GM10266 (cell line): ENCODE data around the gene CLEC14A.

Experiments
- DNase-seq: peaks from one replicate; pipeline ENCODE4 v3.0.0; 2012; ENCODE audit errors: extremely low spot score
- TF ChIP-seq, protein P1 (sequence below): IDR thresholded peaks from 2 replicates; pipeline ENCODE4 v1.5.1; 2012; ENCODE audit warnings: mild to moderate bottlenecking, low read depth; ENCODE audit not compliant: control insufficient read depth, insufficient read depth; ENCODE audit errors: missing control alignments

The CLEC14A gene, protein sequence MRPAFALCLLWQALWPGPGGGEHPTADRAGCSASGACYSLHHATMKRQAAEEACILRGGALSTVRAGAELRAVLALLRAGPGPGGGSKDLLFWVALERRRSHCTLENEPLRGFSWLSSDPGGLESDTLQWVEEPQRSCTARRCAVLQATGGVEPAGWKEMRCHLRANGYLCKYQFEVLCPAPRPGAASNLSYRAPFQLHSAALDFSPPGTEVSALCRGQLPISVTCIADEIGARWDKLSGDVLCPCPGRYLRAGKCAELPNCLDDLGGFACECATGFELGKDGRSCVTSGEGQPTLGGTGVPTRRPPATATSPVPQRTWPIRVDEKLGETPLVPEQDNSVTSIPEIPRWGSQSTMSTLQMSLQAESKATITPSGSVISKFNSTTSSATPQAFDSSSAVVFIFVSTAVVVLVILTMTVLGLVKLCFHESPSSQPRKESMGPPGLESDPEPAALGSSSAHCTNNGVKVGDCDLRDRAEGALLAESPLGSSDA

DNA sequence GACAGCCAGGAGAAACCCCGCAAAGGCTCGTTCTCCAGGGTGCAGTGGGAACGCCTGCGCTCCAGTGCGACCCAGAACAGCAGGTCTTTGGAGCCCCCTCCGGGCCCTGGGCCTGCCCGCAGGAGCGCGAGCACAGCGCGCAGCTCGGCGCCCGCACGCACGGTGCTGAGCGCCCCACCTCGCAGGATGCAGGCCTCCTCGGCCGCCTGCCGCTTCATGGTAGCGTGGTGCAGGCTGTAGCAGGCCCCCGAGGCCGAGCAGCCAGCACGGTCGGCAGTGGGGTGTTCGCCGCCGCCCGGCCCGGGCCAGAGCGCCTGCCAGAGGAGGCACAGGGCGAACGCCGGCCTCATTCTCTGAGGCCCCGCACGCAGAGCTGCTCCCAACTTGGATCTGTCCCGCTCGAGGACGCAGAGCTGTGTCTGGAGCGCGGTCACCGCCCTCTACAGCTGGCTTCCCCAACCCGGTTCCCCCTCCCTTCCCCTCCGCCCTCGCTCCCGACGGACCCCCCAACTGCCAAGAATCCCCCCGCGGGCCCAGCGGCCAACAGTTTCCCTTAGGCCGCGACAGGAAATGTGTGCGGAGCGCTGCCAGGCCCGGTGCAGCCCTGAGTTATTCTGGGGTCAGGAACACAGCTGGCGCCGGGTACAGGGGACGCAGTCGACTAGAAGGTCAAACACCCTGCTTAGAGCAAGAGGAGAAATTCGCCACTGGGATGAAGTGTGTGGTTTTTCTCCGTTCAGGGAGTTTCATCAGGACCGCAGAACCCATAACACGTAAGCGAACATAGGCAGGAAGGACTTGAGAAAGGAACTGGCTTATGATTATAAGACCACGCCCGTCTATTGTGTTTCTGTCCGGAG lies at the start of gene CLEC14A:
Gene CLEC14A (minus strand): TSS at position 421 of the 860 bp plus-strand sequence. CDS start 71 bp downstream, at position 350.
- TF ChIP-seq, protein P1, sequence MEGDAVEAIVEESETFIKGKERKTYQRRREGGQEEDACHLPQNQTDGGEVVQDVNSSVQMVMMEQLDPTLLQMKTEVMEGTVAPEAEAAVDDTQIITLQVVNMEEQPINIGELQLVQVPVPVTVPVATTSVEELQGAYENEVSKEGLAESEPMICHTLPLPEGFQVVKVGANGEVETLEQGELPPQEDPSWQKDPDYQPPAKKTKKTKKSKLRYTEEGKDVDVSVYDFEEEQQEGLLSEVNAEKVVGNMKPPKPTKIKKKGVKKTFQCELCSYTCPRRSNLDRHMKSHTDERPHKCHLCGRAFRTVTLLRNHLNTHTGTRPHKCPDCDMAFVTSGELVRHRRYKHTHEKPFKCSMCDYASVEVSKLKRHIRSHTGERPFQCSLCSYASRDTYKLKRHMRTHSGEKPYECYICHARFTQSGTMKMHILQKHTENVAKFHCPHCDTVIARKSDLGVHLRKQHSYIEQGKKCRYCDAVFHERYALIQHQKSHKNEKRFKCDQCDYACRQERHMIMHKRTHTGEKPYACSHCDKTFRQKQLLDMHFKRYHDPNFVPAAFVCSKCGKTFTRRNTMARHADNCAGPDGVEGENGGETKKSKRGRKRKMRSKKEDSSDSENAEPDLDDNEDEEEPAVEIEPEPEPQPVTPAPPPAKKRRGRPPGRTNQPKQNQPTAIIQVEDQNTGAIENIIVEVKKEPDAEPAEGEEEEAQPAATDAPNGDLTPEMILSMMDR = no peak
- no peak for DNase-seq

DNA sequence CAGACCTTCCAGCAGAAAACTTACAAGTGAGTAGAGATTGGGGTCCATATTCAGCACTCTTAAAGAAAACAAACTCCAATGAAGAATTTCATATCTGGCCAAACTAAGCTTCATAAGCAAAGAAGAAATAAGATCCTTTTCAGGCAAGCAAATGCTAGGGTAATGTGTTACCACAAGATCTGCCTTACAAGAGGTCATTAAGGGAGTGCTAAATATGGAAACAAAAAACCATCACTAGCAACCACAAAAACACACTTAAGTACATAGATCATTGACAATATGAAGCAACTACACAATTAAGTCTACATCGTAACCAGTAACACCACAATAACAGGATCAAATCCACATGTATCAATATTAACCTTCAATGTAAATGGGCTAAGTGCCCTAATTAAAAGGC lies 47.1 kb upstream of the CLEC14A start:
- no peak for DNase-seq
- TF ChIP-seq, protein P1 = no peak

DNA sequence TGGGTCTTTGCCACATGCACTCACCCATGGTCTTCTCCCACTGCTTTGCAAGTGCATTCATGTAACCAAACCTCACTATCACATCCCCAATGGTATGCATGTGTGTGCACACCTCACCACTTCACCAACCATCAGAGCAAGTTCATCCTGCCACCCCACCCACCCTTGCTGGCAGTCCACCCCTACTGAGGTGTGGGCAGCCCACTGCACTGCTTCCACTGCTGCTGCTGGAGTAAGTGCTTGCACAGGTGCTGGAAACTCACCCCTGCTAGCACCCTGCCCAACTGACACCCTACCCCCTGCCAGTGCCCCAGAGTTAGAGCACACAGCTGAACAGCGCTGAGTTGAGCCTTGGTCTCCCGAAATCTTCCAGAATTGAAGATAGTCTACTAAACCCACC lies 46.1 kb upstream of the CLEC14A start:
- DNase-seq = no peak

DNA sequence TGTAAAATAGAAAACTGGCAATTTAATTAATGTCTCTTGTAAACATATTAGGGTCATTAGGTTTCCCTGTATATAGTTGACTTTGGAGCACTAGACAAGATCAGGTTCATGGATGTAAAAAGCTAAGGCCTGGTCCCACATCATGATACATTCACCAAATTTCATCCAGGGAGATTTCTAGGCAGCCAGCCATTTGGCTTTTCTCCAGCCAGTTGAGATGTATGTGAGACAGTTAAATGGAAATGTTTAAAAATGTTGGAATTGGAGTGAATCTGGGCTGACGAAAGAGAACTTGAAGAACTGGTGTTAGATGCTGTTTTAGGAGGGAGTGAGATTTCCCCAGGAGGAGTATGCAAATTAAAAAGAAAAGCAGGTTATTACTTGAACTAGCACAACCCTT lies 41.8 kb upstream of the CLEC14A start:
- TF ChIP-seq, protein P1 = no peak
- DNase-seq = no peak

More for the DNA sequence above, 46.1 kb upstream of the CLEC14A start:
- TF ChIP-seq, protein P1 = no peak

DNA sequence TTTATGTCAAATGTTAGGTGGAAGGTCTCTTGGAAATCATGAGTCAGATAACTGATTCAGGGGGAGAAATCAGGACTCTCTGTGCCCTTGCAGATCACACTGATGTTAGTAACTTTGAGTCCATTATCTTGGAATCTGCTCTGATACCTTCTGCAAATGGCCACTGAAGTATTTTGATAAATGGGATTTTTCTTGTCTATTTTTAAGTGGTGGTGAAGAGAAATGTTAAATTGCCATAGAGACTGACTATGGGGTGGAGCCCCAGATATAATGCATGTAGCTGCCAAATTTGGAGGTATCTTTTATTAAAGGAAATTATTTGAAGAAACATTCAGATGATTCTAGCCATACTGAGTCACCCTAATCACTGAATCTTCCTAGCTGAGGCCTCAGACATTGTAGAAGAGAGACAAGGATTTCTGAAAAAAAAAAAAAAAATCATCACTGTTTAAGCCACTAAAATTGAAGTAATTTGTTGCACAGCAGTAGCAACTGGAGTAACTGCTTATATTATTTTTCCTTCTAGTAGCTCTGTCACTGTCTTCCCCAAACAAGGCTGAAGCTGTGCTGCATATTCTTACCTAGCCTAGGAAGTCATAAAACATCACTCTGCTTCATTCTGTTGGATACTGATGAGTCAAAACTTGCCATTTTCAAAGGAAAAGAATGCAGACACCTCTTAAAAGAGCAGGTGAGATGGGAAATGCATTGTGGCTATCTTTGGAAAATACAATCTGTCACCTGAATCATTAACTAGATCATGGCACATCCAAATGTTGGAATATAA lies 36.0 kb upstream of the CLEC14A start:
- DNase-seq = no peak
- TF ChIP-seq, protein P1 = no peak

DNA sequence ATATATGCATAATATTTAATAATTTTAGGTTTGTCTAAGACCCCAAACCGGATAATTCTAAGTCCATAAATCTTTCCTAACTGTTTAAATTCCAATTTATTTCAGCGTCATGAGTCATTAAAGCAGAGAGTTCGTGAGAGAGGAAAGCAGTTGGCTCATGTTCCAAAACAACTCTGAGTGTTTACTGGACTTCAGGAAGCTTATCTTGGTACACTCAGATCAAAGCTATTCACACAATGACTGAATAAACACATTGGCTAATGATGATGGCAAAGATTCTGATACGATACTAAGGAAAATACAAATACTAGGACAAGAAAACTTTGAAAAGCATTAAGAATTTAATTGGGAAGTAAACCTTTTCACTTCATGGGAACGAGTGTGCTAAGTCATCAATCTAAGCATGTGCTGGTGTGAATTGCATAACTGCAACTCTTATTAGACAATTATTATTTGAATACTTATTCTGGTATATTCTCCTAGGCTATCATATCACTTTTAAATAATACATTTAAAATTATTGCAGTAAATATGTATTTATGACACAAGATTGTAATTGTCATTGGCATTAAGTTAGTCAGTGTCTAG lies 34.8 kb upstream of the CLEC14A start:
- no peak for DNase-seq

More for the DNA sequence above, 34.8 kb upstream of the CLEC14A start:
- TF ChIP-seq, protein P1 = no peak
